ENCODE data around the gene PNPLA8. TPM values are rescaled to one million over a fixed set of nuclear protein-coding genes. Genes with fewer than 3 reads are reported as not detected.

Gene PNPLA8
- total RNA-seq, 1 experiment from 2014 or later = 19.5 TPM

DNA sequence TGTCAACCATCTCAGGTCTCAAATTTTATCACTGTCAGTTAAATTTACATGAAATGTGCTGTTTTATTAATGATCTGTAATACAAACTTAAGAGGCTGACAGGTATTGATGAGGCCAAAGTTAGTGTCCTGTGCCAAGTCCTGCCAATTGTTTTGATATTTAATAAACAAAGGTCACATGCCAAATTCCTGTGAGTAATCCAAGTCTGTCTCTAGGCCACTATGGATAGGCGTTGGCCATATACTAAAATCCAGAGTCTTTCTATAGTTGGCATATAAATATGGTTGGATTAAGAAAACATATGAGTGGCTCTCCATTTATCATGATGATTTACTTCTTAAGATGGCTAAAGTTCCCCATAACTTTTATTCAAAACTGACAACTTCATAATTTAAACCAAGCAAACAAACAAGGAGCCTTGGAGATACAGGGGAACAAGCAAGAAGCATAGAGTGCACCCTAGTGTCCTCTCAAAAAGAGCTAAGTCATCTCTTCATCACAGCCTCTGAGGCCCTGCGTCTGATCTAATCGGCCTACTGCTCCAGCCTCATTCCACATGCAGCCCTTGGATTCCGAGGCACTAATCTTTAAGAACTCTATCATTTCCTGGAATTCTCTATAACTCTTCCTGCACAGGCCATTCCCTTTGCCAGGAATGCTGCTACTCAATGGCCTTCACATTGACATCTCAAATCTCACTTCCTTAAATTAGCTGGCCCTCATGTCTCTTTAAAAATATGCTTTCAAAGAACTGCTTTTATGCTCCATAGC lies 37.0 kb downstream of the PNPLA8 start:
- Histone ChIP-seq H3K27me3 (ENCODE audit: low read length) (no peaks in the 10 kb centered on the region), H3K4me3 (ENCODE audit: low read length) (no peak overlapping the region), H4K20me1 (ENCODE audit: low read length) (no peaks in the 10 kb centered on the region), H3K27ac (ENCODE audit: low read length) (no peak overlapping the region), H3K4me2 (ENCODE audit: low read length) (no peak overlapping the region), H2AFZ (ENCODE audit: low read length) (no peak overlapping the region), H3K4me1 (ENCODE audit: insufficient read depth, low read length) (peaks cover 4% of the 10 kb centered on the region; the same call in 1 of the 2 replicates), H3F3A (ENCODE audit: low read length, unreplicated experiment) (no peaks in the 10 kb centered on the region), H3K9me3 (ENCODE audit: low read length) (no peaks in the 10 kb centered on the region), H3K36me3 (ENCODE audit: low read depth, low read length) (peaks cover 4% of the 10 kb centered on the region; the same call in 1 of the 2 replicates), H3K9me2 (replicated peaks; ENCODE audit: low read length) (no peaks in the 10 kb centered on the region), H3K9ac (ENCODE audit: low read length) (no peak overlapping the region), H3K79me2 (ENCODE audit: low read length) (no peaks in the 10 kb centered on the region)
- ChIA-PET CTCF (no interaction called here), POLR2A (ENCODE audit: unreplicated experiment) (no interaction called here)
- no peak for DNase-seq
- TF ChIP-seq EZH2 (IDR thresholded peaks at IDR 0.05; ENCODE audit: low read length, unreplicated experiment) (no peak), CTCF (conservative IDR thresholded peaks at IDR 0.05; ENCODE audit: low read depth, low read length) (no peak), EZH2phosphoT487 (IDR thresholded peaks at IDR 0.05; ENCODE audit: borderline replicate concordance, low read length) (no peak)
- ATAC-seq = no peak
- BruUV-seq (replicated peaks) = no TSS peak
- intact Hi-C loops (cut with micrococcal nuclease) = no loop called here

DNA sequence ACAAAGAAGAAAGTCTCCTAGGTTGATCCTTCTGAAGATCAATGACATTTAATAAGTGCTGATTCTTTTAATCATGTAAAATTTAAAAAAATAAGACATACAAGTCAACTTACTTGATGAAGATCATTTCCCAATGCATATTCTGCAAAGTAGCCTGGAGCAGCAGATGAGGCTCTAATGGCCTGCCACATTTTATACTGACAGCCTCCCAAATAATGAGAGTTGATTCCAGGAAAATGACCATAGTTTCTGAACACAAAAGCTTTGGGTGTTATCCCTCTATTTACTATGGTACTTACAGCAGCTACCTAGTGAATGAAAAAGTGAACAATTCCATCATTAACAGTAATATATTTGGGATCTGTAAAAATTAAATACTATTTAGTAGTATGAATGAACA lies 38.3 kb downstream of the PNPLA8 start:
- DNase-seq (no peak), ATAC-seq (no peak)
- Histone ChIP-seq H2AFZ (ENCODE audit: low read length) (no peak overlapping the region), H3K36me3 (ENCODE audit: low read depth, low read length) (peaks cover 4% of the 10 kb centered on the region; the same call in 1 of the 2 replicates), H3K9me2 (replicated peaks; ENCODE audit: low read length) (no peaks in the 10 kb centered on the region), H3K79me2 (ENCODE audit: low read length) (no peaks in the 10 kb centered on the region), H3K9ac (ENCODE audit: low read length) (no peak overlapping the region), H3K27me3 (ENCODE audit: low read length) (no peaks in the 10 kb centered on the region), H4K20me1 (ENCODE audit: low read length) (no peaks in the 10 kb centered on the region), H3F3A (ENCODE audit: low read length, unreplicated experiment) (no peaks in the 10 kb centered on the region), H3K27ac (ENCODE audit: low read length) (no peak overlapping the region), H3K4me1 (ENCODE audit: insufficient read depth, low read length) (no peaks in the 10 kb centered on the region), H3K4me2 (ENCODE audit: low read length) (no peak overlapping the region), H3K4me3 (ENCODE audit: low read length) (no peak overlapping the region), H3K9me3 (ENCODE audit: low read length) (no peaks in the 10 kb centered on the region)
- ChIA-PET CTCF (interaction anchor here (0.7 kb wide), 1 partner anchor 9 kb away, joined by 3 read pairs; no protein-coding TSS in a partner anchor), POLR2A (ENCODE audit: unreplicated experiment) (no interaction called here)
- BruUV-seq (replicated peaks) = no TSS peak
- intact Hi-C loops (cut with micrococcal nuclease) = no loop called here
- TF ChIP-seq EZH2phosphoT487 (IDR thresholded peaks at IDR 0.05; ENCODE audit: borderline replicate concordance, low read length) (no peak), EZH2 (IDR thresholded peaks at IDR 0.05; ENCODE audit: low read length, unreplicated experiment) (no peak), CTCF (conservative IDR thresholded peaks at IDR 0.05; ENCODE audit: low read depth, low read length) (no peak)

- CTCF ChIA-PET = no interaction called here
- no peak for ATAC-seq
Observed at GRCh38 chr7:108486291-108486966, 39.5 kb downstream of the PNPLA8 start.

More at GRCh38 chr7:108486291-108486966, 39.5 kb downstream of the PNPLA8 start:
- no peak overlapping the region for H2AFZ ChIP-seq (ENCODE audit: low read length)
- H3K4me1 ChIP-seq (ENCODE audit: insufficient read depth, low read length) = no peaks in the 10 kb centered on the region
- BruUV-seq (replicated peaks) = no TSS peak
- no peak overlapping the region for H3K4me3 ChIP-seq (ENCODE audit: low read length)
- peaks cover 5% of the 10 kb centered on the region for H3K36me3 ChIP-seq (ENCODE audit: low read depth, low read length)
- H3K9me2 ChIP-seq (replicated peaks; ENCODE audit: low read length) = no peaks in the 10 kb centered on the region
- no peaks in the 10 kb centered on the region for H4K20me1 ChIP-seq (ENCODE audit: low read length)
- H3K27me3 ChIP-seq (ENCODE audit: low read length) = no peaks in the 10 kb centered on the region
- intact Hi-C loops (cut with micrococcal nuclease) = no loop called here
- POLR2A ChIA-PET (ENCODE audit: unreplicated experiment) = no interaction called here
- no peak overlapping the region for H3K9ac ChIP-seq (ENCODE audit: low read length)
- no peaks in the 10 kb centered on the region for H3K79me2 ChIP-seq (ENCODE audit: low read length)
- no peak for DNase-seq
- no peaks in the 10 kb centered on the region for H3F3A ChIP-seq (ENCODE audit: low read length, unreplicated experiment)
- H3K27ac ChIP-seq (ENCODE audit: low read length) = no peak overlapping the region
- no peaks in the 10 kb centered on the region for H3K9me3 ChIP-seq (ENCODE audit: low read length)
- TF ChIP-seq EZH2phosphoT487 (IDR thresholded peaks at IDR 0.05; ENCODE audit: borderline replicate concordance, low read length) (no peak), EZH2 (IDR thresholded peaks at IDR 0.05; ENCODE audit: low read length, unreplicated experiment) (no peak), CTCF (conservative IDR thresholded peaks at IDR 0.05; ENCODE audit: low read depth, low read length) (no peak)
- no peak overlapping the region for H3K4me2 ChIP-seq (ENCODE audit: low read length)
